Activated CD4-positive, alpha-beta T cell treated with anti-CD3 and anti-CD28 coated beads, Interleukin-2, amount 50 U/mL, for 48 hours (primary cell): ENCODE data around the gene FAM180A.
"Not testable (repeated sequence)": the region's sequence is repeated elsewhere in the genome, so short reads cannot be mapped to it uniquely, and the experiment has no call there.

Experiments used
- DNase-seq, 2 experiments: peaks; one replicate each; pipeline ENCODE4 v3.0.0-alpha.2; 2020

FAM180A gene

DNA sequence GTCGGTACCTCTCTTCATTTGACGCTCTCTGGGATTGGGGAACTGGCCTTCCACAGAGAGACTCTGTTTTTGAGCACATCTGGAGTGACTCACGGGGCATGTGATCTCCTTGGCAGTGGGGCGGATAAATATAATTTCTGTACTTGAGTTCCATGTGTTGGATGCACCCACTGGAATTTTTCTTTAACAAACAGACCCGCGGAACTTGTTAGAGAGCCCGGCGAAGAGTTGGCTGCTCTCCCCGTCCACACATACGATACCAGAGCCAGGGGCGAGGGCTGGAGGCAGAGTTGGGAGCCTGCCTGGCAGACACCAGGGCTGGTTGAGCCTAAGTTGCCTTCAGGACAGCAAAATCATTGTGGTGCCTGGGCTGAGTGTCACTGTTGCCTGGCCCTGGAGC, at the start of gene FAM180A:
Gene FAM180A, minus strand, starts transcription at position 44 of the 400 bp plus-strand sequence. CDS start 233 bp downstream, outside the sequence.
- DNase-seq: no peak

DNA sequence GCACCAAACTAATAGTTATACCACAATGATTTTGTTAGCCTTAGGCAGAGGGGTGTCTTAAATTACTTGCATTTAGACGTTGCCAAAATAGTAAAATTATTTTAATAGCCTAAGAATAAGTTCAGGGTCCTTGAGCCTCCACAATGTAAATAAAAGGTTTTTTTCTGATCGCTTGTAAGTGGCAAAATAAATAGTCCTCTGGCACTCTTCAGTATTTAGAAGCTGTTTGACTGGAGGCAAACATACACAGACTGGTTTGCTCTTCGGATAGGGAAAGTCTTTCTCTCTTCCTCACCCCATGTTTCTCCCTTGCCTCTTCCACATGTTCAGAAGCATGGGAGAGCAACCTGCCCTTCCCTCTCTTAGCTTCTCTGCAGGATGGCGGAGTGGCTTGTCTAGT, 49.5 kb upstream of the FAM180A start:
- no peak for DNase-seq

DNA sequence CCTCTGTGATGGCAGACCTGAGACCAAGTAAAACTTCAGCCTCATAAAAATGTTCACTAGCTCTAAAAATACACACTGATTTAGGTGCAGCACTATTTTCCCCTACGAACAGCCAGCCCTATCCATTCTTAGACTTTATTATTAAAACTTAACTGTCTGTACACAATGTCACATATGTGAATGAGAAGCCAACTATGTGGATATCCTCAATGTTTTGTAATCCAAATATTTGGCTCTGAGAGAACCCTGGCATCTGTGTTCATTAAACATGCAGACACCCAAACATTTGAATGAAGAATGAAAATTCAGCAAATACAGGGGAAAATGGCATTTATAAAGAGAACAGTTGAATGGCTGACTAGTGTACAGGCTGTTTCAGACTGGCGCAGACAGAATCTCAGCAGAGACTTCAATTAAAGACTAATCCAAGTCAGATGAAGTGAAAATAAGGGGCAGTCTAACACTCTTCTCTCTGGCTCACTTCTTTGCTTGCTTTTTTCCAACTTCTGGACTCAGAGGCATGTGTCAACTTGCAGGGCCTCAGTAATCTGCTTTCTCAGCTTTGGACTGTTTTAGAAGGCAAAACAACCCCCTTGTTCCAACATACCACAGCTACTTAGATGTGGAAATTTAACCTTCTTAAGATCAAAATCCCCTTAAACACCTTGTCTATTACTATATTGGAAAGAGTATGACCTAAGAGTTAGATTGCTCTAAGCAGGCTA, 47.4 kb upstream of the FAM180A start:
- no peak for DNase-seq

DNA sequence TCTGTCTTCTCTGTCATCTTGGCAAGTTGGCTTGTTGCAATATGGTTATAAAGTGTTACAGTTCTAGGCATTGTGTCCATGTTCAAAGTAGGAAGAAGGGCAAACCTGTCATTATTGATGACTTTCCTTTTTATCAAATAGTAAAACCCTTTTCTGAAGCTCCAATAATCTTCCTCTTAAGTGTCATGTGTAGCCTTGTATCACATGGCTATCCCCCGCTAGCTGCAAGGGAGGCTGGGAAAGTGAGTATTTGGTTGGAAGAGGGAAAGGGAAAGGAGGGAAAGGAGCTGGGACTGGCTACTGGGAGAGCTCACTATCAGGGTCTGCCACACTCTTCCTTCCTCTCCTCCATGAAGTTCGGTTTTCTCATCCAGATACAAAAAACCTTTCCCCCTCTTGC, 45.2 kb upstream of the FAM180A start:
- DNase-seq: no peak

DNA sequence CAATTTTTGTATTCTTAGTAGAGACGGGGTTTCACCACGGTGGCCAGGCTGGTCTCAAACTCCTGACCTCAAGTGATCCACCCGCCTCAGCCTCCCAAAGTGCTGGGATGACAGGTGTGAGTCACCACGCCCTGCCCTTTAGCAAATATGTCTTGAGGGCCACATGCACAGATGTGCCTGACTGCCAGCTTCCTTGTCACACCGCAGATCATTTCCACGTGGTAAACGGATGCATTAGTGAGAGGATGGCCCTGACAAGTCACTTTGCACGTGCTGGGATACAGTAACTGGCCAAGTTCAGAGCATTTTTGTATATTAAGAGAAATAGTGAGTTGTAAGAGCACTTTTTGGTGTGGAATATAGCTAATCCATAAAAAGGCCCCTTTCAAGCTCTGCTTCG, 44.3 kb upstream of the FAM180A start:
- DNase-seq: no peak

DNA sequence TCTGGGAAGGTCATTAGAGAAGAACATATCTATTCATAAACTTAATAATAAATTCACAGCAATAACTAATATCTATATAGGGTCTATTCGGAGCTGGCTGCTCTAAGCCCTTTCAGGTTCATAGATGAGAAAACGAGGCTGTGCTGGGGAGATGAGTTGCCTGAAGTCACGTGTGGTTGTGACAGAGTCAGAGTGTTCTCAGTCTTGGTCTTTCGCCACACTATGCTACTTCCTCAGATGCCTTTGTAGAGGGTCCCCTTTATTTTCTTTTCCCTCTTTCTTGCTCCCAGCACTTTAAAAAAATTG, 43.7 kb upstream of the FAM180A start:
- no peak for DNase-seq

DNA sequence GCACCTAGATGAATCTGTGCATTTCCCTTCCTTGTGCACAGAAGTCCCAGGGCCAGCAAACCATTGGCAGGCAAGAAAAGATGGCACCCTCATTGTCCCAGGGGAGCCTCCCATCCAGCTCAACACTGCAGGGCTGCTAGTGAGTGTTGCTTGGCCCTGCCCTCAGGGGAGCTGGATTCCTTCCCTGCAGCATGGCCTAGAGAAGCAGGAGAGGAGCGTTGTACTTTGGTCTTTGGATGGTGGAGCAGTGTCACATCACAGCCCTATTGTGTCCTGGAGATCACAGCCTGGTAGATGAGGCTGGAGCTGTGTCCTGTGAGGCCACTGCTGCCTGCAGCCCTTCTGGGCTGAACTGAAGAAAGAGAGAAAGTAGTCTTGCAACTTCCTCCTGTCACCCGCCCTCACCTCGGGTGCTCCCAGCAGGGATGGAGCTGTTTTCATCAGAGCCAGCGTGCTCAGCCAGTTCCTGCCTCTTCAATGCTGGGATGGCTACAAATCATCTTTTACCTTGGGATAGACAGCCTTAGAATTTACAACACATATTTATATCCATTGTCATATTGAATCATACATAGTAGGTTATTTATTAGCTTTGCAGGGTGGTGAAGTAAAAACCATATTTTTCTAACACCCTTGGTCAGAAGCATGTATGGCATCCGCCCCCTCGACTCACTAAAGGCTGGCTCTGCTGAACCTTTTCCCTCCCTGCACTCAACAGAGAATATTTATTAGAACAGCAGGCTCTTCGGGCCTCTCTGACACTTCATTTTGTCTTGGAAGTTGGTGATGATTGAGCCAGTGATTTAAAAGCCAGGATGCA, 43.1 kb upstream of the FAM180A start:
- no peak for DNase-seq

DNA sequence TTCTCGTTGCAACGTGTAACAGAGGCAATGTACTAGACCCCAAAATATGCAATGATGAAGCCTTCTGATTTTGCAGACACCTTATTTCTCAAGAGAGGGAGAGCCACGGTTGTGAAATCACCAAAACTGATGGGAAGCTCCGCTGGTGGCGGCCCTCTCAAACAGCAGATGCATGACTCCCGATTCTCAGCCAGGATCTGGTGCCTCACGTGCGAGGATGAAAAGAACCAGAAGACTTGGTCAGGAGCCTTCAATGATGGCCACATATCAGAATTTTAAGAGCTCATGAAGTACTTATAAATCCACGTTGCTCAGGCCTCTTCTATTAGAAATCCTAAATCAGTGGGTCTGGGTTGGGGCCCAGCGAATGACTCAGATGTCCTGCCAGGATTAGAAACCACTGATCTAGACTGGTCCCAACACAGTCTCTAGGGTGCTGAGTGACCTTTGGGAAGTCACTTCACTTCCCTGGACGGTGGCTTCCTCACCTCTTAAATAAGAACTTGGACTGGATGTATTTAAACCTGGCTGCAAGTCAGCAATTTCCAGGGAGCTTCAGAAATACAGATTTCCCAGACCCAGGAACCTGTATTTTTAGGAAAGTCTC, 41.9 kb upstream of the FAM180A start:
- no peak for DNase-seq

DNA sequence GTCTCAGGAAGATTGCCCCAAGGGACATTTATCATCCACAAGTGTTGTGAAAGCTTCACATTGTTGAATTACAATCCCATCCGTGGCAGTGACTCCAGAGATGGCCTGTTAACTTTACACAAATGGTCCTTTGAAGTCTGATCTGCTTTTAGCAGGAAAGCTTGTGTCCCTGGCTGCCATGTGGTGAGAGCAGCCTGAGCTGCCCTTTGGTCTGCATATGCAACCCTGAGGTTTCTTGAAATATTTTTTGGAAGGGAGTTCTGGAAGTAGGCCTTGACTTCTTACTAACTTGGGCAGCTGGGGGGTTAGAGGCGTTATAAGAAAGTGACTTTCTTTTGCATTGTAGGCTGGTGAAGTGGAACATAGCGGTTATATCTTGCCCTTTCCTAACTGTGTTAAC, 41.3 kb upstream of the FAM180A start:
- no peak for DNase-seq

DNA sequence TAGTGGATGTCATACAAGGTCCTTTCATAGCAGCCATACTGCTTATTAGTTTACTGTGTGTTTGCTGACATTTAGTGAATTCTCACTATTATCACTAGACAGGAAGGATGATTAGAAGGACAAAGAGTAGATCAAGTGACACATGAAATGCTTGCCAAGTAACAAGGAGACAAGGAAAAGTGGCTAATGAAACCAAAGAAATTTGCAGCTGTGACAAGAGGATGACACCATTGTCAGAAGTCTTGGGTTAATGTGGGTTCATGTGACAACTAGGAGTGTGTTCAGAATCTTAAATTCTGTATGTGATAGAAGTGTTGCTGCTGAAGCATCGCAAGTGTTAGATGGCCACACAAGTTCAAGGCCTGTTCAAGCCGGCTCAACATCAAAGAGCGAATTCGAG, 40.8 kb upstream of the FAM180A start:
- DNase-seq: no peak

DNA sequence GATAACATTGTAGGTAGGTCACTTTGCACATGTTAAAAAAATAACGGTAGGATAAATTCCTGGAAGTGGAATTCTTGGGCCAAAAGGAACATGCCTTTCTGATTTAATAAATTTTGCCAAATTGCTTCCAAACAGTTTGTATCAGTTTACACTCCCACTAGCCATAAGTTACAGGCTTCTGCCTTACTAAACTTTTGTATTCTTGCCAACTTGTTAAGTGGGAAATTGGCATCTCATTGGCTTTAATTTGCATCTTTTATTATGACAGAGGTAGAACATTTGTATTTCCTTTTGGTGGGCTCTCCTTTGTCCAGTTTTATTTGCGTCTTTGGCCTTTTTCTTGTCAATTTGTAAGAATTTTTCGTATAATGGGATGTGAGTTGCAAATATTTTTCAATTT, 38.3 kb upstream of the FAM180A start:
- DNase-seq: no peak

DNA sequence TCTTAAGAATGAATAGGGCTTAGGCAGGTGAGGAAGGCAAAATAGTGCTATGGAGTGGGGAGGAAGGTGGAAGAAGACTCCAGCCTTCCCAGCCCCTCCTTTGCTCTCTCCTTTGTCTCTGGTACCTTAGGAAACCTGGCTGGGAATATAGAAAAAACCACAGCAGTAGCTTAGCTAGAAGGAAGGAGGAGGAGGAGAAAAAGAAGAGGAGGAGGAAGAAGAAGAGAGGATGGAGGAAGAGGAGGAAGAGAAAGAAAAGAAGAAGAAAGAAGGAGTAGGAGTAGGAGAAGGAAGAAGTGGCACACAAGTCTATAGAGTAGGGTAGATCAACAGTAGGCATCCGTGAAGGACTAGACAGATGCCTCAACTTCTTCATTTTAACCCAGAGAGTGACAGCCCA, 36.5 kb upstream of the FAM180A start:
- no peak for DNase-seq

DNA sequence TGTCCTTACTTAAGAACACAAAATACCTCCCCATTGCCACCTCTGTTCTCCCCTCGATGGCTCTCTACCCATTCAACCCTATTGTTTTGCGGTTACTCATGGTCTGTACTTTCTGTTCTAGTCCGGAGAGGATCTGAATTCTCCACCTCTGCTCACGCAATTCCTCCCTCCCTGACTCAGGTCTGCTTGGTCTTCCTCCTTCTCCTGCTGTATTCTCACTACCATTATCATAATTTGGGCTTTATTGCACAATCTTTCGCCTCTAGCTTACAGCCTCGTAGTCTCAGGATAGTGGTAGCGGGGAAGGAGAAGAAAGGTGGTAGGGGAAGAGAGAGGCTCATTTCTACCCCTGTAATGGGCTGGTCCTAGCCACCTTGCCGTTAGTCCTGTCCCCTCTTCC, 35.4 kb upstream of the FAM180A start:
- no peak for DNase-seq

DNA sequence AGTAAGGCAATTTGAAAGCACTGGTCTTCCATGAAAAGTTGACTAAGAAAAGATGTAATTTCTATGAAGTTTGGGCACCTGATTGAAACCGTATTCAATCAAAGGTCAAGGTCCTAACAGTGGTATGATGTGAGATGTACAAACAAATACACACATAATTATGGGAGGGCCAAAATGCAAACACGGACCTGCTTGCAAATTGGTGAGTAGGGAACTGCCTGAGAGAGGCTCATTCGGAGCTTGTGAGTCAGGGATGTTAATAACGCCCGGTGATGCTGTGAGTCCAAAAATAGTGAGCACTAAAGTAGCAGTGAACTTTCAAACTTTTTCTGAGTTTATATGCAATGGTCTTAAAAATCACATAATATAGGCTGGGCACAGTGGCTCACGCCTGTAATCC, 34.2 kb upstream of the FAM180A start:
- DNase-seq: no peak

DNA sequence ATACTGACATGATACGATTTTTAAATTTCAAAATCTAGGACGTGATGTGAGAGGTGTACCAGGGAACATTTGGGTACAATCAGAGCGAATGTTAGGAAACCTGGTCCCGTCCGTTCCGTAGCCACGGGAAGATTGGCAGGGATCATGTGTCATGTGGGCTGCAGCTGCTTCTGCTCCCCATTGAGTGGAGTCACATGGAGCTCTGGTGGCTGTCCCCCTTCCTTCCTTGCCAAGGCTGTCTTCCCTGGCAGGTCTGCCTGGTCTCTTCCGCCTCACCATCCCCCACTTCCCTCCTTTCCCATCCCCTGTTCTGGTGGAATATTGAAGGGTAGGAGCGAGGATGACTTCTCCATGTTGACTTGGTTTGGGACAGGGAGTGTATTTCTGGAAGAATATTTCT, 33.8 kb upstream of the FAM180A start:
- DNase-seq: no peak

DNA sequence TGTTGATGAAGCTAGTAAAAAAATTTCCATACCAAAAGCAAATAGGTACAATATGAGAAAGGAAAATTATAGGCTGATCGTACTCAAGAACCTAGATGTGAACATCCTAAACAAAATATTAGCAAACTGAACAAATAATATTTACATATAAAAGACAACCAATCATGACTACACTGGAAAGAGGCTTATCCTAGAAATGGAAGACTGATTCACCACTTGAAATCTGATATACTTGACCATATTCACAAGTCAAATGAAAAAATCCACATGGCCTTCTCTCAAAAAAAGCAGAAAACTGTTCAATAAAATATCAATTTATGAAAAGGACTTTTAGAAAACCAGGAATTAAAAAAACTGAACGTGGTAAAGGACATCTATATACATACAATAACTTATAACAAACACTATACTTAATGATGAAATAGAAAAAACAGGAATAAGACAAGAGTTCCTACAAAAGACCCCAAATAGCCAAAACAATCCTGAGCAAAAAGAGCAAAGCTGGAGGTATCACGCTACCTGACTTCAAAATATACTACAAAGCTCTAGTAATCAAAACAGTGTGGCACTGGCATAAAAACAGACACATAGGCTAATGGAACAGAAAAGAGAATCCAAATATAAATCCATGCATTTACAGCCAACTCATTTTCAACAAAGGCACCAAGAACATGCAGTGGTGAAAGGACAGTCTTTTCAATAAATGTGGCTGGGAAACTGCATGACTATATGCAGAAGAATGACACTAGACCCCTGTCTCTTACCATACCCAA, 29.2 kb upstream of the FAM180A start:
- no peak for DNase-seq

DNA sequence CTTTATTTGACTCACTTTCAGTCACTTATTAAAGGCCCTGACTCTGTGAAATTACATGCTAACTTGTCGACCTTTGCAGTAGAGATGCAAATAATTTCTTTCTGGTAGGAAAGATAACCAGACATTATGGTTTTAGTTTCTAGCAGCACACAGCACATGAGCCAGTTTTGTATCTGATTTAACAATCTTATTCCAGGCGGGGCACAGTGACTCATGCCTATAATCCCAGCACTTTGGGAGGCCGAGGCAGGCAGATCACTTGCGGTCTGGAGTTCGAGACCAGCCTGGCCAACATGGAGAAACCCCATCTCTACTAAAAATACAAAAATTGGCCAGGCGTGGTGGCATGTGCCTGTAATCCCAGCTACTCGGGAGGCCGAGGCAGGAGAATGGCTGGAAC, 27.3 kb upstream of the FAM180A start:
- DNase-seq: not testable (repeated sequence)

DNA sequence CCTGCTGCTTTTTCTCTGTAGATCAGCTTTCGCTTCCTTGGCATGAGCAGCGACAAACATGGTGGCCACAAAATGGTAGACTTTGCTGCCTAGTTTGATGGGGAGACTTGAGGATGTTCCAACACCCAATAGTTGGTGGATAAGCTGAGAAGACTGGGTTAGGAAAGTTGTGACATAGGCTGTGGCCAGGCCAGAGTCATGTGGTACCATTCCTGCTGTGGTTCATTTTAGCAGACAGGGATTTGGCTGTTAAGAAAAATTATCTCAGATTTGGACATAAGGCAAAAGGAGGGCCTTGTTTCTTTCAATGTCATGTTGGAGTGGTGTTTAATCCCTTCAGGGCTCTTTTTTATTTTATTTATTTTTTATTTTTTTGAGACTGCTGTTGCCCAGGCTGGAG, 26.6 kb upstream of the FAM180A start:
- DNase-seq: no peak

DNA sequence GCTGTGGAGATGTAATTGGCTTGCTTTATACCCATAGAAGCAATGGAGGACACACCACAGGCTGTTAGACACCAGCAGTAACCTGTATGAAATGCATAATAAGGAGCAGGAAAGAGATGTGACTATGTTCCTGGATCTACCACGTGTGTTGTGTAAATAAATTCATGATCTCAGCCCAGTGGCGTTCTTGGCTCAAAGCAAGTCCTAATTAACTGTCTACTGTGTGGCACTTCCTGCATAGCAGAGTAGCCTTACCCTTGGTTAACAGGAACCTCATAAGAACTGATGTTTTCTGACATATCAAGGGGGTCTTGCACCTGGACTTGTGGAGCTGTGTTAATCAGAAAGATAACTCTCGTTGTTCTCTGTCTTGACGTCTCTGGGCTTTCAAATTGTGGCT, 25.7 kb upstream of the FAM180A start:
- DNase-seq: no peak

DNA sequence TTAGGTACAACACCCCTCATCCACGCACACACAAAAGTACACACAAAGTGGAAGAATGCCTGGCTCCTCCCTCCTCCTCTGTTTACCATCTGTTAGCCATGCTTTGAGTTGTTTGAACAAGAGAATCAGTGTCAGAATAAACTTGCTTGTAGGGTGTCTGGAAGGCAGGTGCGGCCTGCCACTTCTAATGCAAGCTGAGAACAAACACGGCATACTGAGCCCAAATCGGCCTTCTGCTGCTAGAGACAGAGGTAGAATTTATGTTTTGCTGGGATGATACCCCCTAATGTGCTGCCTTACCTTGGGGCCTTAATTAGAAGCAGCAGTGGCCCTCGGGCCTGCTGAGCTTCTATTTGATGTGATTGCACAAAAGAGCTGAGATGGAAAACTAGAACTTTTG, 24.9 kb upstream of the FAM180A start:
- DNase-seq: no peak

DNA sequence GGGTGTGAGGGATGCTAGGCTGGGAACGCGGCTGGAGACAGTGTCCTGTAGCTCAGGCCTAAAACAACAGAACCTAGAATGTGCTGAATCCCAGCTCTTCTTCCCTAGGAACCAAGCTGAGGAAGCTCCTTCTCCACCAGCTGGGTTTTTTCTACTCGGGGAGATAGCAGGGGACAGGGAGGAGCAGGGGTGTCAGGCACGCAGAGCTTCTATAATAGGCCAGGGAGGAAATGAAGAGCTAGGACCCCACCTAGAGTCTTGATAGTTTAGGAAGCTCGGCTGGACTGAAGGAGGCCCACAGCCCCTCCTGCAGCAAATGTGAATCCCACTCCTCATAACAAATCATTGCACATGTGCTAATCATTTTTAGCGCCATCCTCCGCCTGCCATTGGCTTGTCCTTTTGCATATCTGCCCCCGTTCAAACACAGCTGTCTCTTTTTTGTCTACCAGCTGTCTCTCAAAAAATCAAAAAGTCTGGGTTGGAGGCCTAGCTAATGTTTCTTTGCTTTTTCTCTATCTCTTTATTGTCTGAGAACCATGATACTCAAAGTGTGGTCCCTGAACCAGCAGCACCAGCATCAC, 24.1 kb upstream of the FAM180A start:
- DNase-seq: no peak

DNA sequence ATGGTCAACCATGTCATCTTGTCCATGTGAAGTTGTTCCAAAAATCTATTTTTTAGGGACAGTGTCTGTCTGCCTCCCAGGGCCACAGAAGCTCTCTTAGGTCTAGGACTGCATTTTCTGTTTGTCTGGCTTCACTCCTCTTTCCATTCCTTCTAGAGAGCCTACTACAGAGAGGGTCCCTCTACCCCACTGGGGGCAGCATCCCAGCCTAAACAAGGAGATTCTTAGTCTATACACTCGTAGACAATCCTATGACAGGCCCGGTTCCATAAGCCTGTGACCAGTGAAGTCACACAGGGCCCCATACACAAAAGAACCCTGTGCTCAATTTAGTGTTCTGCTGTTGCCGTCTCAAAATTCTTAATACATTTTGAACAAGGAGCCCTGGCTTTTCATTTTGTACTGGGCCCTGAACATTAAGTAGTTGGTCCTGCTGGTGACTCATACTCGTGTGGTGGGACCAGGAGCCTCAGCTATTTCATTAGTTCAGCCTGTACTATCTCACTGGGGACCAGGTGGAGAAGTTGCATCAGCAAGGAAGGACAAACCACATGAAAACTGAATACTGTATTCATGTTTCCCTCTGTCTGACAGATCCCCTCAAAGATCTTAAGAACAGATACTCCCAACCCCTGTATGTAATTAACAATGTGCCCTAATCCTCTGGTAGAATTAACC, 23.5 kb upstream of the FAM180A start:
- no peak for DNase-seq

DNA sequence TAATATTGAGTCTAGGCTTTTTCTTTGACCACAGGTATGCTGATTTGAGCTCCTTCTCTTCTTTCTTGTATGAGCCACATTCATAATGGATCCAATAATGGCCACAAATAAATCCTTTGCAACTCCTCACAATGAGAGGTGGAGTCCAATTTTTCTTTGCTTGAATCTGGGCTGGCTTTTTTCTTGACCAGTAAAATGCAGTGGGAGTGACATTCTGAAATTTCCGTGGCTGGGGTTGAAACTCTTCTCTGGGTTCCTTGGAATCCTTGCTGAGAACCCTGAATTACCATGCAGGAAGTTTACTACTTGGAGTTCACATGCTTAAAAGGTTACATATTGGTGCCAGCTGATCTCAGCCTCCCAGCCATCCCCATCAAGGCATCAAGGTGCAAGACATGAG, 22.4 kb upstream of the FAM180A start:
- no peak for DNase-seq
